ENCODE results near the gene MYL10. TPM values are rescaled to one million over a fixed set of nuclear protein-coding genes. Genes with fewer than 3 reads are reported as not detected.

MYL10 gene
- total RNA-seq, 4 donors from 2014 or later: not detected

GRCh38 chr7:101614098-101614938 is 14.8 kb downstream of the MYL10 start:
- Histone ChIP-seq H3K36me3 (no peaks in the 10 kb centered on the region), H3K9me3 (no peaks in the 10 kb centered on the region), H3K27ac (replicated peaks in 1 of 4) (no peak overlapping the region), H3K4me3 (no peak overlapping the region), H3K4me1 (no peaks in the 10 kb centered on the region), H3K27me3 (peaks cover 0 to 25% (median 0%) of the 10 kb centered on the region in 4 donors)
- whole genome bisulfite sequencing: 74% methylated on average over 8 of the region's 13 CpGs
- TF ChIP-seq CTCF (IDR thresholded peaks at IDR 0.05) (no peak), EP300 (IDR thresholded peaks at IDR 0.05) (no peak), POLR2AphosphoS5 (IDR thresholded peaks at IDR 0.05) (no peak)
- no peak for DNase-seq (ENCODE audit: extremely low spot score)
- intact Hi-C loops (cut with DNase I): no loop called here

GRCh38 chr7:101612885-101613515 is 16.1 kb downstream of the MYL10 start:
- H3K27ac ChIP-seq (replicated peaks in 1 of 4): no peak overlapping the region
- no peaks in the 10 kb centered on the region for H3K9me3 ChIP-seq
- H3K36me3 ChIP-seq: no peaks in the 10 kb centered on the region
- peaks cover 0 to 25% (median 0%) of the 10 kb centered on the region in 4 donors for H3K27me3 ChIP-seq
- WGBS: 62% methylated on average over 13 of the region's 13 CpGs
- TF ChIP-seq EP300 (IDR thresholded peaks at IDR 0.05): no peak
- no peak for TF ChIP-seq POLR2A (IDR thresholded peaks at IDR 0.05; ENCODE audit: low read depth)
- intact Hi-C loops (cut with DNase I): no loop called here
- no peak overlapping the region for H3K4me3 ChIP-seq
- no peaks in the 10 kb centered on the region for H3K4me1 ChIP-seq
- DNase-seq (ENCODE audit: extremely low spot score): no peak

GRCh38 chr7:101608772-101609713 is 20.1 kb downstream of the MYL10 start:
- Histone ChIP-seq H3K9me3 (no peaks in the 10 kb centered on the region), H3K4me1 (no peaks in the 10 kb centered on the region), H3K27ac (replicated peaks in 1 of 4) (no peak overlapping the region), H3K27me3 (peaks cover 0 to 2% (median 0%) of the 10 kb centered on the region in 4 donors), H3K4me3 (no peak overlapping the region), H3K36me3 (no peaks in the 10 kb centered on the region)
- intact Hi-C loops (cut with DNase I): no loop called here
- no peak for DNase-seq (ENCODE audit: extremely low spot score)
- WGBS: 88% methylated on average over 9 of the region's 12 CpGs
- TF ChIP-seq POLR2A (IDR thresholded peaks at IDR 0.05; ENCODE audit: low read depth) (no peak), CTCF (IDR thresholded peaks at IDR 0.05) (no peak), POLR2AphosphoS5 (IDR thresholded peaks at IDR 0.05) (no peak)

- intact Hi-C loops (cut with DNase I): no loop called here
- Histone ChIP-seq H3K27ac (replicated peaks in 1 of 4) (no peak overlapping the region), H3K36me3 (no peaks in the 10 kb centered on the region), H3K9me3 (no peaks in the 10 kb centered on the region), H3K4me1 (peaks cover 4 to 8% (median 6%) of the 10 kb centered on the region in 4 donors), H3K27me3 (peaks cover 0 to 15% (median 0%) of the 10 kb centered on the region in 4 donors), H3K4me3 (no peak overlapping the region)
- DNase-seq (ENCODE audit: extremely low spot score): no peak
- TF ChIP-seq POLR2A (IDR thresholded peaks at IDR 0.05; ENCODE audit: low read depth) (no peak), POLR2AphosphoS5 (IDR thresholded peaks at IDR 0.05) (no peak), CTCF (IDR thresholded peaks at IDR 0.05) (no peak), EP300 (IDR thresholded peaks at IDR 0.05) (no peak)
- WGBS: 63% methylated on average over 2 of the region's 2 CpGs
These were observed 22.6 kb downstream of the MYL10 start for GRCh38 chr7:101606498-101606923.
